Endothelial cell of umbilical vein (primary cell): ENCODE measurements around the gene ANKFN1. TPM values are rescaled to one million over a fixed set of nuclear protein-coding genes. Genes with fewer than 3 reads are reported as not detected.

ENCODE experiments used
- BruUV-seq: library from RNA; stranded (reverse); fragments of 400-500 nt; replicated peaks from 2 replicates; lab custom pipeline; 2021; lab: Mats Ljungman, UMichigan
- CTCF ChIA-PET: fragments of 300-600, 350-600 bp; sonication (Branson Sonifier 250); formaldehyde crosslinking; loops from one replicate; lab custom pipeline; 2021; ENCODE audit warnings: antibody characterized with exemption, inconsistent platforms; lab: Charles Lee
- POLR2A ChIA-PET: fragments of 300-600, 350-600 bp; sonication (Branson Sonifier 250); formaldehyde crosslinking; loops from one replicate; lab custom pipeline; 2021; ENCODE audit warnings: antibody characterized with exemption, inconsistent platforms; lab: Charles Lee
- DNase-seq: peaks from one replicate; pipeline ENCODE4 v3.0.0-alpha.2; 2011; ENCODE audit warnings: low read depth, low spot score
- FAIRE-seq: peaks from 2 replicates; lab custom pipeline; 2011; peaks lifted over from hg19 to GRCh38; lab: Jason Lieb, UNC
- H2AFZ ChIP-seq: 2 replicates; pipeline ENCODE4 v1.6.0; 2012; ENCODE audit warnings: low read depth, low read length, control low read depth, inconsistent platforms
- H3K27ac ChIP-seq: 2 replicates; pipeline ENCODE4 v1.5.1; 2011; ENCODE audit warnings: low read depth, mild to moderate bottlenecking, control low read depth, low read length, moderate library complexity; ENCODE audit not compliant: insufficient read depth
- H3K27me3 ChIP-seq, 2 experiments: 2 replicates each; pipeline versions ENCODE4 v1.6.0 to v1.6.1; 2011; ENCODE audit warnings: low read length in 2 of 2, mixed read lengths in 1 of 2; ENCODE audit not compliant: control insufficient read depth in 2 of 2, insufficient read depth in 2 of 2
- H3K36me3 ChIP-seq, 2 experiments: 2 replicates in 1 of 2; 3 replicates in 1 of 2; pipeline ENCODE4 v1.5.1; 2011; ENCODE audit warnings: low read length in 2 of 2, mild to moderate bottlenecking in 1 of 2, moderate library complexity in 1 of 2; ENCODE audit not compliant: control insufficient read depth in 2 of 2, insufficient read depth in 2 of 2; ENCODE audit errors: extremely low read depth in 1 of 2
- H3K4me1 ChIP-seq: 3 replicates; pipeline ENCODE4 v1.5.1; 2011; ENCODE audit warnings: mild to moderate bottlenecking, low read length; ENCODE audit not compliant: control insufficient read depth, insufficient read depth; ENCODE audit errors: extremely low read depth
- H3K4me2 ChIP-seq: 2 replicates; pipeline ENCODE4 v1.6.1; 2011; ENCODE audit warnings: low read length, control low read depth, mixed read lengths; ENCODE audit not compliant: insufficient read depth
- H3K4me3 ChIP-seq, 3 experiments: fragments of 200-600 bp in 1 of 3; sonication (generic), shearing (Covaris generic) in 1 of 3; replicated peaks in 1 of 3; 2 replicates each; pipeline ENCODE4 v1.5.1; 2011 to 2016; ENCODE audit warnings: control low read depth in 3 of 3, low read length in 3 of 3, mild to moderate bottlenecking in 2 of 3, inconsistent platforms in 1 of 3, low read depth in 1 of 3, moderate library complexity in 1 of 3; ENCODE audit not compliant: insufficient read depth in 1 of 3
- H3K79me2 ChIP-seq: 2 replicates; pipeline ENCODE4 v1.6.0; 2012; ENCODE audit warnings: low read length, inconsistent platforms; ENCODE audit not compliant: control insufficient read depth, insufficient read depth
- H3K9ac ChIP-seq: replicated peaks from 2 replicates; pipeline ENCODE3; 2011; ENCODE audit warnings: low read length, control low read depth; ENCODE audit not compliant: insufficient read depth; ENCODE audit errors: extremely low read depth
- H3K9me1 ChIP-seq: replicated peaks from 3 replicates; pipeline ENCODE4 v1.6.0; 2011; ENCODE audit warnings: mild to moderate bottlenecking, low read length; ENCODE audit not compliant: control insufficient read depth, insufficient read depth; ENCODE audit errors: extremely low read depth
- H3K9me3 ChIP-seq: replicated peaks from 2 replicates; pipeline ENCODE4 v1.5.1; 2012; ENCODE audit warnings: low read length, inconsistent platforms; ENCODE audit not compliant: control insufficient read depth, insufficient read depth
- H4K20me1 ChIP-seq: replicated peaks from 2 replicates; pipeline ENCODE3; 2011; ENCODE audit warnings: mild to moderate bottlenecking, low read length; ENCODE audit not compliant: control insufficient read depth, insufficient read depth; ENCODE audit errors: extremely low read depth
- CTCF ChIP-seq, 2 donors: IDR thresholded peaks; 1 replicate in 1 of 2; 2 replicates in 1 of 2; pipeline ENCODE4 v1.5.1; 2011; ENCODE audit warnings: low read length in 2 of 2, mild to moderate bottlenecking in 2 of 2, moderate library complexity in 2 of 2, control low read depth in 1 of 2, inconsistent platforms in 1 of 2, low read depth in 1 of 2; ENCODE audit not compliant: insufficient read depth in 1 of 2; ENCODE audit errors: extremely low read depth in 1 of 2
- EZH2 ChIP-seq: IDR thresholded peaks from 2 replicates; pipeline ENCODE4 v1.6.1; 2012; ENCODE audit warnings: borderline replicate concordance, low read depth, mild to moderate bottlenecking, moderate library complexity, low read length, inconsistent platforms; ENCODE audit not compliant: severe bottlenecking
- FOS ChIP-seq: IDR thresholded peaks from 2 replicates; pipeline ENCODE4 v1.6.1; 2011; ENCODE audit warnings: mild to moderate bottlenecking, low read length, moderate library complexity, borderline replicate concordance; ENCODE audit not compliant: insufficient read depth
- GATA2 ChIP-seq: IDR thresholded peaks from 2 replicates; pipeline ENCODE4 v1.7.0; 2011; ENCODE audit warnings: low read depth, mild to moderate bottlenecking, moderate library complexity, mixed read lengths, low read length; ENCODE audit not compliant: insufficient read length, insufficient read depth
- JUN ChIP-seq: IDR thresholded peaks from 2 replicates; pipeline ENCODE4 v1.6.1; 2011; ENCODE audit warnings: borderline replicate concordance, low read depth; ENCODE audit not compliant: insufficient read length, insufficient read depth
- MAX ChIP-seq: IDR thresholded peaks from 2 replicates; pipeline ENCODE4 v1.6.1; 2011; ENCODE audit not compliant: insufficient read depth, insufficient read length
- MYC ChIP-seq: IDR thresholded peaks from one replicate; pipeline ENCODE4 v1.6.1; 2011; ENCODE audit warnings: mild to moderate bottlenecking, low read depth, low read length
- POLR2A ChIP-seq: IDR thresholded peaks from 2 replicates; pipeline ENCODE4 v1.6.1; 2012; ENCODE audit warnings: low read depth, mild to moderate bottlenecking, control low read depth, low read length
- POLR2AphosphoS5 ChIP-seq: IDR thresholded peaks from 2 replicates; pipeline ENCODE4 v1.6.1; 2012; ENCODE audit warnings: low read depth, mild to moderate bottlenecking, control low read depth, low read length, moderate library complexity; ENCODE audit not compliant: insufficient read depth
- dilution Hi-C: fragments of 300-500 bp; cut with MboI; formaldehyde crosslinking; loops from one replicate; pipeline ENCODE4 v1.15.0; 2019; ENCODE audit warnings: low sequenced_read_pairs; ENCODE audit not compliant: extremely low pct_ligation_motif_present
- intact Hi-C: fragments of 100-400 bp; cut with micrococcal nuclease; formaldehyde crosslinking; loops from one replicate; pipeline ENCODE4 v1.10.0; 2022
- polyA plus RNA-seq, 4 experiments: library from polyadenylated mRNA; depleted of rRNA in 3 of 4; stranded (reverse) in 3 of 4; unstranded in 1 of 4; fragments of >200 nt; gene quantifications; 2 replicates each; pipeline versions ENCODE4 v1.2.1 to v1.2.3, GENCODE V29; 2011 to 2012; ENCODE audit warnings: missing spikeins in 1 of 4
- total RNA-seq: library from RNA; stranded (reverse); gene quantifications from 2 replicates; pipeline ENCODE4 v1.2.3, GENCODE V29; 2021

The ANKFN1 gene
- total and polyA plus RNA-seq, 2 donors (not counting 3 experiments of a cell fraction or from before 2014, with no cell fraction given) = 0.15 TPM; not detected in 1

GRCh38 chr17:56130631-56131030 is 22.6 kb upstream of the ANKFN1 start:
- dilution Hi-C loops (no loop called here), intact Hi-C loops (no loop called here)
- no peak overlapping the region for H3K4me2 ChIP-seq
- H3K9ac ChIP-seq = no peak overlapping the region
- no peak for FAIRE-seq
- peaks cover 8 to 11% of the 10 kb centered on the region in 2 experiments for H3K27me3 ChIP-seq
- H3K79me2 ChIP-seq = no peaks in the 10 kb centered on the region
- no peaks in the 10 kb centered on the region for H3K9me1 ChIP-seq
- H3K4me3 ChIP-seq = no peak overlapping the region
- CTCF ChIA-PET = interaction anchor here (0.9 to 1.7 kb wide), 4 partner anchors 187 to 591 kb away, joined by 3 to 18 read pairs (median 4); no protein-coding TSS in a partner anchor
- DNase-seq = no peak
- no TSS peak for BruUV-seq
- H3K4me1 ChIP-seq = no peaks in the 10 kb centered on the region
- POLR2A ChIA-PET = no interaction called here
- TF ChIP-seq CTCF (IDR thresholded peaks at IDR 0.05; ENCODE audit: extremely low read depth in 1 of 2, insufficient read depth in 1 of 2, low read depth in 1 of 2, low read length in 2 of 2) (no peak), MAX (no peak), GATA2 (no peak), POLR2A (no peak), EZH2 (no peak), POLR2AphosphoS5 (no peak), JUN (no peak), MYC (no peak), FOS (no peak)
- no peaks in the 10 kb centered on the region for H4K20me1 ChIP-seq
- no peaks in the 10 kb centered on the region for H3K9me3 ChIP-seq
- H3K27ac ChIP-seq = no peak overlapping the region
- no peak overlapping the region for H2AFZ ChIP-seq
- no peaks in the 10 kb centered on the region for H3K36me3 ChIP-seq
